Measurements from ENCODE around the gene ADAMTS2. TPM values are rescaled to one million over a fixed set of nuclear protein-coding genes. Genes with fewer than 3 reads are reported as not detected.

Gene ADAMTS2
- total RNA-seq, 1 donor from 2014 or later = 29.7 TPM

GRCh38 chr5:179176166-179176565, 169.1 kb downstream of the ADAMTS2 start:
- H3K9ac ChIP-seq (ENCODE audit: low read depth in 1 of 3, low read length in 3 of 3) = no peak overlapping the region
- no peak overlapping the region for H3K27ac ChIP-seq (ENCODE audit: low read depth, low read length)
- H3K36me3 ChIP-seq (ENCODE audit: control insufficient read depth in 3 of 3, insufficient read depth in 3 of 3, low read length in 3 of 3) = peaks cover 0 to 2% (median 0%) of the 10 kb centered on the region in 3 donors
- H3K9me3 ChIP-seq (ENCODE audit: control insufficient read depth in 3 of 3, low read length in 3 of 3) = no peaks in the 10 kb centered on the region
- H3K4me1 ChIP-seq (ENCODE audit: control insufficient read depth in 3 of 3, insufficient read depth in 3 of 3, low read length in 3 of 3) = no peaks in the 10 kb centered on the region
- H3K4me3 ChIP-seq (ENCODE audit: low read length in 3 of 3) = no peak overlapping the region
- peaks cover 0 to 9% (median 8%) of the 10 kb centered on the region in 3 donors for H3K27me3 ChIP-seq (ENCODE audit: control insufficient read depth in 3 of 3, insufficient read depth in 3 of 3, low read length in 3 of 3)

GRCh38 chr5:179171816-179172745, 173.2 kb downstream of the ADAMTS2 start:
- H3K27me3 ChIP-seq (ENCODE audit: control insufficient read depth in 3 of 3, insufficient read depth in 3 of 3, low read length in 3 of 3) = peaks cover 0 to 15% (median 8%) of the 10 kb centered on the region in 3 donors
- no peaks in the 10 kb centered on the region for H3K9me3 ChIP-seq (ENCODE audit: control insufficient read depth in 3 of 3, low read length in 3 of 3)
- H3K27ac ChIP-seq (ENCODE audit: low read depth, low read length) = no peak overlapping the region
- H3K4me3 ChIP-seq (ENCODE audit: low read length in 3 of 3) = no peak overlapping the region
- H3K4me1 ChIP-seq (ENCODE audit: control insufficient read depth in 3 of 3, insufficient read depth in 3 of 3, low read length in 3 of 3) = peaks cover 5 to 9% (median 8%) of the 10 kb centered on the region in 3 donors
- no peak overlapping the region for H3K9ac ChIP-seq (ENCODE audit: low read depth in 1 of 3, low read length in 3 of 3)
- no peaks in the 10 kb centered on the region for H3K36me3 ChIP-seq (ENCODE audit: control insufficient read depth in 3 of 3, insufficient read depth in 3 of 3, low read length in 3 of 3)

DNA sequence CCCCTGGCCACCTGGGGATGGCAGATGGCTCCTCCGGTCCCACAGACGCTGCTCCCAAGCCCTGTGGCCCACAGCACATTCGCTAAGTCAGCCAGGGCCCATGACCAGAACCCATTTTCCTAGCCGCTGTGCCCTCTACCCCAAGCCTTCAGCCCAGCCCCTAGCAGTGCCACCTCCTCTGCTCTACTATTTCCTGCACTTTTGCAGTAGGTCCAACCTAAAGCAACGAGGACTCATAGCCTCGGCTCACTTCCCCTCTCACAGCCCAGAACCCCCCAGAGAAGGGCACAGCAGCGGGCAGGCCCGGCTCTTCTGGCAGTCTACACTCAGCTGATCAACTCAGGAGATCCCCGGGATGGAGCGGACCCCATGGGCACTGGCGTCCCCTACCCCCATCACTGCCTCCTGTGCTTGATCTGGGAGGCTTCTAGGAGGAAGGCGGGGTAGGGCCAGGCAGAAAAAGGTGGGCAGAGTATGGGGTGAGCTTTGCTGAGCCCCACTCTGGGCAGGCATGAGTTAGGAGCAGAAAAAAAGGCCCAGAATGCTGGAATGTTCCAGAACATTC, 173.9 kb downstream of the ADAMTS2 start:
- H3K27me3 ChIP-seq (ENCODE audit: control insufficient read depth in 3 of 3, insufficient read depth in 3 of 3, low read length in 3 of 3) = peaks cover 0 to 10% (median 7%) of the 10 kb centered on the region in 3 donors
- H3K9ac ChIP-seq (ENCODE audit: low read depth in 1 of 3, low read length in 3 of 3) = no peak overlapping the region
- H3K4me1 ChIP-seq (ENCODE audit: control insufficient read depth in 3 of 3, insufficient read depth in 3 of 3, low read length in 3 of 3) = peaks cover 5 to 12% (median 8%) of the 10 kb centered on the region in 3 donors
- no peaks in the 10 kb centered on the region for H3K9me3 ChIP-seq (ENCODE audit: control insufficient read depth in 3 of 3, low read length in 3 of 3)
- H3K36me3 ChIP-seq (ENCODE audit: control insufficient read depth in 3 of 3, insufficient read depth in 3 of 3, low read length in 3 of 3) = no peaks in the 10 kb centered on the region
- H3K4me3 ChIP-seq (ENCODE audit: low read length in 3 of 3) = no peak overlapping the region
- H3K27ac ChIP-seq (ENCODE audit: low read depth, low read length) = no peak overlapping the region

DNA sequence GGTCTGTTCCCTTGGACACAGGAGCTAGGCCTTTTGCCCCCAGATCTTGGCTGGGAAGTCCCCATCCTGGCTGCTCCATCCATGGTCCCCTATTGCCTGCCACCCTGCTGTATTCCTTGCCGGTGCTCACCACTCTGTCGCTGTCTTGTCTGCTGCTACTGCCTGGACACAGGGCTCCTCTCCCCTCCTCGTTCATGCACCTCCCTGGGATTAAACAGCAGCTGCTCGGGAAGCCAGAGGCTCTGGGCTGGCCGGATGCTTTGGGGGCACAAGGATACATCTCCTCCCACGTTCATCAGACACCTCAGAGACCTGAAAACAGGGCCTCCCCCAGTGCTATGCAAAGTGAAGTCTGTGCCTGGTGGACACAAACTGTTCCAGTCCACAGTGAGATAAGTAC, 174.7 kb downstream of the ADAMTS2 start:
- no peaks in the 10 kb centered on the region for H3K9me3 ChIP-seq (ENCODE audit: control insufficient read depth in 3 of 3, low read length in 3 of 3)
- no peaks in the 10 kb centered on the region for H3K36me3 ChIP-seq (ENCODE audit: control insufficient read depth in 3 of 3, insufficient read depth in 3 of 3, low read length in 3 of 3)
- no peak overlapping the region for H3K27ac ChIP-seq (ENCODE audit: low read depth, low read length)
- no peak overlapping the region for H3K9ac ChIP-seq (ENCODE audit: low read depth in 1 of 3, low read length in 3 of 3)
- H3K27me3 ChIP-seq (ENCODE audit: control insufficient read depth in 3 of 3, insufficient read depth in 3 of 3, low read length in 3 of 3) = peaks cover 0 to 10% (median 4%) of the 10 kb centered on the region in 3 donors
- no peak overlapping the region for H3K4me3 ChIP-seq (ENCODE audit: low read length in 3 of 3)
- peaks cover 5 to 12% (median 8%) of the 10 kb centered on the region in 3 donors for H3K4me1 ChIP-seq (ENCODE audit: control insufficient read depth in 3 of 3, insufficient read depth in 3 of 3, low read length in 3 of 3)

DNA sequence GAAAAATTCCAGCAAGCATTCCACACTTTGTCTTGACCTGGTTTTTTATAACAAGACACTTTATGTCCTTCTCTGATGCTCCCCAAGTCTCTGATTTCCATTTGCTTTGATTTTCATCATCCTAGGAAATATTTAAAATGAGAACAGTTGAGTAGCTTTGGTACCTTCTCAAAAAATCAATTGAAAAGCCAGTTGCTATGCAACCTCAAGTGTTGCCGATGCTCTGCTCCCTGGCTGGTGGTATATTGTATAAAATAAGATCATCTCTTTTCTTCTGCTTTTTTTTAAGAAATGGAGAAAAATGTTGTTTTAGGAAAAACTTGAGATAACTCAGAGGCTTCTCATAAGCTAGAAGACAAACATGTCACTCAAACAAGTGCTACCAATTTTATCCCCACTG, 175.4 kb downstream of the ADAMTS2 start:
- peaks cover 5 to 12% (median 8%) of the 10 kb centered on the region in 3 donors for H3K4me1 ChIP-seq (ENCODE audit: control insufficient read depth in 3 of 3, insufficient read depth in 3 of 3, low read length in 3 of 3)
- H3K27me3 ChIP-seq (ENCODE audit: control insufficient read depth in 3 of 3, insufficient read depth in 3 of 3, low read length in 3 of 3) = peaks cover 0 to 10% (median 4%) of the 10 kb centered on the region in 3 donors
- H3K36me3 ChIP-seq (ENCODE audit: control insufficient read depth in 3 of 3, insufficient read depth in 3 of 3, low read length in 3 of 3) = no peaks in the 10 kb centered on the region

DNA sequence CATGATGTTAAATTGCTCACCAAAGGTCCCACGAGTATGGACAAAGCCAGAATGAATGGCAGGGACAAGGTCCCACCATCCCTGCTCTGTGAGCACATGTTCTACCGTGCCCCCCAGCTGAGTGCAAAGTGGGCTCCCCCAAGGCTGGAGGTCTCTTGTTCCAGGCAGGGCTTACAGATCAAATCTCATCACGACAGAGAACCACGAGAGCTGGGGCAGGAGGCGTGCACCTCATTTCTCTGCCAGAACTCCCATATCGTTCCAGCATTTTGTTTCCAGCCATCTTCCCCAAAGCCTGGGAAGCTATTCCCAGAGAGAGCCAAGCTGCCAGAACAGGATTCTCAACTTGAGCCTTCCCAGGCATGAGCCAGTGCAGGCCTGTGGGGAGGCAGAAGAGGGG, 176.6 kb downstream of the ADAMTS2 start:
- Histone ChIP-seq H3K4me3 (ENCODE audit: low read length in 3 of 3) (no peak overlapping the region), H3K36me3 (ENCODE audit: control insufficient read depth in 3 of 3, insufficient read depth in 3 of 3, low read length in 3 of 3) (no peaks in the 10 kb centered on the region), H3K9ac (ENCODE audit: low read depth in 1 of 3, low read length in 3 of 3) (no peak overlapping the region), H3K4me1 (ENCODE audit: control insufficient read depth in 3 of 3, insufficient read depth in 3 of 3, low read length in 3 of 3) (peaks cover 5 to 12% (median 8%) of the 10 kb centered on the region in 3 donors), H3K27ac (ENCODE audit: low read depth, low read length) (no peak overlapping the region), H3K27me3 (ENCODE audit: control insufficient read depth in 3 of 3, insufficient read depth in 3 of 3, low read length in 3 of 3) (peaks cover 0 to 10% (median 4%) of the 10 kb centered on the region in 3 donors), H3K9me3 (ENCODE audit: control insufficient read depth in 3 of 3, low read length in 3 of 3) (no peaks in the 10 kb centered on the region)

More for the DNA sequence above, 175.4 kb downstream of the ADAMTS2 start:
- H3K9ac ChIP-seq (ENCODE audit: low read depth in 1 of 3, low read length in 3 of 3) = no peak overlapping the region
- no peak overlapping the region for H3K4me3 ChIP-seq (ENCODE audit: low read length in 3 of 3)
- no peak overlapping the region for H3K27ac ChIP-seq (ENCODE audit: low read depth, low read length)
- no peaks in the 10 kb centered on the region for H3K9me3 ChIP-seq (ENCODE audit: control insufficient read depth in 3 of 3, low read length in 3 of 3)

GRCh38 chr5:179167871-179168451, 177.3 kb downstream of the ADAMTS2 start:
- Histone ChIP-seq H3K27ac (ENCODE audit: low read depth, low read length) (no peak overlapping the region), H3K4me3 (ENCODE audit: low read length in 3 of 3) (no peak overlapping the region), H3K27me3 (ENCODE audit: control insufficient read depth in 3 of 3, insufficient read depth in 3 of 3, low read length in 3 of 3) (peaks cover 0 to 10% (median 4%) of the 10 kb centered on the region in 3 donors), H3K9ac (ENCODE audit: low read depth in 1 of 3, low read length in 3 of 3) (no peak overlapping the region), H3K9me3 (ENCODE audit: control insufficient read depth in 3 of 3, low read length in 3 of 3) (no peaks in the 10 kb centered on the region), H3K4me1 (ENCODE audit: control insufficient read depth in 3 of 3, insufficient read depth in 3 of 3, low read length in 3 of 3) (peaks cover 5 to 12% (median 8%) of the 10 kb centered on the region in 3 donors), H3K36me3 (ENCODE audit: control insufficient read depth in 3 of 3, insufficient read depth in 3 of 3, low read length in 3 of 3) (no peaks in the 10 kb centered on the region)

DNA sequence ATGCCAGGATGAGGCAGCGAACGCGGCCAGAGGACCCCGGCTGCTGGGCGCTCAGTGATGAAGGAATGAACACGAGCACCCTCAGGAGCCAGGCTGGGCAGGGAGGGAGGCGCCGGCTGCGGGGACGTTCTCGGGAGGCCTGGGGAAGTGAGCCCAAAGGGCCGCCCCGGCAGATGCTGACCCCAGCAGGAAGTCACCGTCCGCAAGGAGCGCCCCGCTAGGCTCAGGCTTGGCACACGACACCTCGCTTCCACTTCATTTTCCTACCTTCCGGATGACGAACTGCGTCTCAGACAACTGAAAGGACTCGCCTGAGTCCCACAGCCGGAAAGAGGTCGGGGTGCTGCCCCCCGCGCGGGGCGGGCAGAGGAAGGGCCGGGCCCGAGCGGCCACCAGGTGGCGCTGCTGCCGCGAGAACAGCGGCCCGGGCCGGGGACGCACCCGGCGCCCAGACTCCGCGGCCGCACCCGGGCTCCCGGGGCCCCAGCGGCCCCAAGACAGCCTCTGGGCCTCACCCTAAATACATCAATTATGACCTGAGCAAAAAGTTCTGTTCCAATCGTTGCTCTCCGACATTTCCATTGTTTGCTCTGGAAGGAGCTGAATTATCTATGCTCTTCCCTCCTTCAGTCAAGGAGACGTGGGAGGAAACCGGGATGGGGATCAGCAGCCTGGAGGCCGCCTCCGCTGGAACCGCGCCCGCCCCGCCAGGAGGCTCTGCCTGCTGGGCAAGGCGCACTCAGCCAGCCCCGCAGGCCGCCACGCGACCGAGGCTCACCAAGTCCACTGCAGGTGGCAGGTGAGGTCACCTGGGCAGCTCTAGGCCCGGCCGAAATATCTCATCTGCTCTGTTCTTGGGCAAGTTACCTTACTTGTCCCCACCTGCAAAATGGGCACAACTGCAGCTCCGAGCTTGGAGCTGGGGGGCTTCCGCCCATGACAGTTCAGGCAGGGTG, 178.1 kb downstream of the ADAMTS2 start:
- peaks cover 5 to 12% (median 8%) of the 10 kb centered on the region in 3 donors for H3K4me1 ChIP-seq (ENCODE audit: control insufficient read depth in 3 of 3, insufficient read depth in 3 of 3, low read length in 3 of 3)
- peak overlapping the region in 2 of 3 donors; percentile 40 to 49 for H3K4me3 ChIP-seq (ENCODE audit: low read length in 3 of 3)
- no peaks in the 10 kb centered on the region for H3K36me3 ChIP-seq (ENCODE audit: control insufficient read depth in 3 of 3, insufficient read depth in 3 of 3, low read length in 3 of 3)
- H3K9me3 ChIP-seq (ENCODE audit: control insufficient read depth in 3 of 3, low read length in 3 of 3) = no peaks in the 10 kb centered on the region
- H3K27me3 ChIP-seq (ENCODE audit: control insufficient read depth in 3 of 3, insufficient read depth in 3 of 3, low read length in 3 of 3) = peaks cover 0 to 10% (median 4%) of the 10 kb centered on the region in 3 donors
- H3K9ac ChIP-seq (ENCODE audit: low read depth in 1 of 3, low read length in 3 of 3) = peak overlapping the region in 2 of 3 donors; percentile 54 to 56
- H3K27ac ChIP-seq (ENCODE audit: low read depth, low read length) = no peak overlapping the region

DNA sequence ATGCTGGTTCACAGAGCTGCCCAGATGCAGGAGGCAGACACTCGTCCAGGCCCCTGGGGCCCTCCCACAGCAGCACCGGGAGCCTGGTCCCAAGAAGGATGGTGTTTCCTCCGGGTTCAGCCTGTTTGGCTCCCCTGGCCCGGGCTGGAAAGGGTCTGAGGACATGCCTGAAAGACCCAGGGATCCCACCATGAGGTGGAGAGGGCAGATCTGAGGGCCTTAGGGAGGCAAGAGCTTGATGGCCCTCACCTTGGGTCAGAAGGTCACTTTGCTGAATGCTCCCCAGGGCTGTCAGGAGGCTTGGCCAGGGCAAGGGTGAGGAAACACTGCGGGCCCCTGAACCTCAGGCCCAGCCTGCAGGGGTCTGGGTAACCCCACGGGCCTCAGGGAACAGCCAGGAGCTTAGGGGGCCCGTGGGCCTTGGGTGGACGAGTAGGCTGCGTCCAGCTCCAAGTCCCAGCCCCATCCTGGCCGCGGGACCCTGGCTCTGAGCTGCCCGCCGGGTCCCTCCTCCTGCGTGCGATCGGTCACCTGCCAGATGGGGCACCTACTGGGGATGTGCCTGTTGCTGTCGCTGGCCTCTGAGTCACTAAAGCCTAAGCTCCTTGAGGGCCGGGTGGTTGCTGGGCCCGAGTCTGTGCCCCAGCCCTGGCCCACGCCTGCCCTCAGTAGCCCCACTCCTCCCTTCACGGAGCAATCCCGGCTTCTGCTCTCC, 178.9 kb downstream of the ADAMTS2 start:
- Histone ChIP-seq H3K9ac (ENCODE audit: low read depth in 1 of 3, low read length in 3 of 3) (no peak overlapping the region), H3K9me3 (ENCODE audit: control insufficient read depth in 3 of 3, low read length in 3 of 3) (no peaks in the 10 kb centered on the region), H3K36me3 (ENCODE audit: control insufficient read depth in 3 of 3, insufficient read depth in 3 of 3, low read length in 3 of 3) (no peaks in the 10 kb centered on the region), H3K27ac (ENCODE audit: low read depth, low read length) (no peak overlapping the region), H3K4me1 (ENCODE audit: control insufficient read depth in 3 of 3, insufficient read depth in 3 of 3, low read length in 3 of 3) (peaks cover 5 to 12% (median 8%) of the 10 kb centered on the region in 3 donors), H3K27me3 (ENCODE audit: control insufficient read depth in 3 of 3, insufficient read depth in 3 of 3, low read length in 3 of 3) (peaks cover 0 to 10% (median 4%) of the 10 kb centered on the region in 3 donors), H3K4me3 (ENCODE audit: low read length in 3 of 3) (no peak overlapping the region)

Data from skeletal muscle tissue (tissue), 4 donors.